ENCODE results near the gene F13A1.

The F13A1 gene

DNA sequence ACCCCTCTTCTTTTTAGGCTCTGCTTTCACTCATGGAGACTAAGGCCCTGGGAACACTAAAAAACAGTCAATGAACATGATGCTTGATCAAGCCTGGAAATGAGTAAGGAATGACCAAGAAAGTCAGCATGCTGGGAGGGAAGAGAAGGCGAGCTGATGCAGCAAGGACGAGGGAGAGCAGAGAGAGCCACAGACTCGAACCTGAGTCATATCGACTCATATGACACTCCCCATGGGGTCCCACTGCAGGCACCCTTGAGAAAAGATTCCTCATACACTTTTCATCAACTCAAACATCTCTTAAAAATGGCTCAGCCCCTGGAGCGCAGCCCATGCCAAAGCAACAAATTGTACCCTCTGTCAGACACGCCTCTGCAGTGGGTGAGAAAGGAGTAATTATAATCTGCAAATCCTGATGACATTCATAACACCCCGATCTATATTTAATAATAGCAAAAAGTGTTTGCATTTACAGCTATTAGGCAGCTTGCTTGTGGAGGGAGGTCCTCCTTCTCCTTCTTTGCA, 127.2 kb downstream of the F13A1 start:
- Histone ChIP-seq H3K27ac (no peak overlapping the region), H3K9me3 (no peaks in the 10 kb centered on the region), H3K27me3 (no peaks in the 10 kb centered on the region), H3K36me3 (no peaks in the 10 kb centered on the region), H3K4me1 (no peaks in the 10 kb centered on the region), H3K4me3 (no peak overlapping the region)
- no peak for DNase-seq
- TF ChIP-seq, protein P1, sequence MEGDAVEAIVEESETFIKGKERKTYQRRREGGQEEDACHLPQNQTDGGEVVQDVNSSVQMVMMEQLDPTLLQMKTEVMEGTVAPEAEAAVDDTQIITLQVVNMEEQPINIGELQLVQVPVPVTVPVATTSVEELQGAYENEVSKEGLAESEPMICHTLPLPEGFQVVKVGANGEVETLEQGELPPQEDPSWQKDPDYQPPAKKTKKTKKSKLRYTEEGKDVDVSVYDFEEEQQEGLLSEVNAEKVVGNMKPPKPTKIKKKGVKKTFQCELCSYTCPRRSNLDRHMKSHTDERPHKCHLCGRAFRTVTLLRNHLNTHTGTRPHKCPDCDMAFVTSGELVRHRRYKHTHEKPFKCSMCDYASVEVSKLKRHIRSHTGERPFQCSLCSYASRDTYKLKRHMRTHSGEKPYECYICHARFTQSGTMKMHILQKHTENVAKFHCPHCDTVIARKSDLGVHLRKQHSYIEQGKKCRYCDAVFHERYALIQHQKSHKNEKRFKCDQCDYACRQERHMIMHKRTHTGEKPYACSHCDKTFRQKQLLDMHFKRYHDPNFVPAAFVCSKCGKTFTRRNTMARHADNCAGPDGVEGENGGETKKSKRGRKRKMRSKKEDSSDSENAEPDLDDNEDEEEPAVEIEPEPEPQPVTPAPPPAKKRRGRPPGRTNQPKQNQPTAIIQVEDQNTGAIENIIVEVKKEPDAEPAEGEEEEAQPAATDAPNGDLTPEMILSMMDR (IDR thresholded peaks at IDR 0.05): no peak
- intact Hi-C loops (cut with DNase I; ENCODE audit: low total_unique reads): no loop called here

DNA sequence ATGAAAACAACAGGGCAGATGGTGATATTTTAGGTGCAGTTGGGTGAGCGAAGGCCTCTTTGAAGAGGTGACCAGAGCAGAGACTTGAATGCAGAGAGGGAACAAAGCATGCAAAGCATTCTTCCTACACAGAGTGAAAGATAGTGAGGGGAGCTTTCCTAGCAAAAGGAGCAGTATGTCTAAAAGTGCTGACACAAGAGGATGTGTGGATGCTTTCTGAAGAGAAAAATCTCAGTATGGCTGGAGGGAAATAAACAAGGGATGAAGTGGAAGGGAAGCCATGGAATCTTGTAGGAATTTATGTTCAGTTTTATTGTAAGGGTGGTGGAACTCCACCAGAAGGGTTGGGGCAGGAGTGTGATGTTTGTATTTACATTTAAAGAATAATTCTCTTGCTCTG, 128.6 kb downstream of the F13A1 start:
- intact Hi-C loops (cut with DNase I; ENCODE audit: low total_unique reads): no loop called here
- TF ChIP-seq, protein P1 (IDR thresholded peaks at IDR 0.05): no peak

DNA sequence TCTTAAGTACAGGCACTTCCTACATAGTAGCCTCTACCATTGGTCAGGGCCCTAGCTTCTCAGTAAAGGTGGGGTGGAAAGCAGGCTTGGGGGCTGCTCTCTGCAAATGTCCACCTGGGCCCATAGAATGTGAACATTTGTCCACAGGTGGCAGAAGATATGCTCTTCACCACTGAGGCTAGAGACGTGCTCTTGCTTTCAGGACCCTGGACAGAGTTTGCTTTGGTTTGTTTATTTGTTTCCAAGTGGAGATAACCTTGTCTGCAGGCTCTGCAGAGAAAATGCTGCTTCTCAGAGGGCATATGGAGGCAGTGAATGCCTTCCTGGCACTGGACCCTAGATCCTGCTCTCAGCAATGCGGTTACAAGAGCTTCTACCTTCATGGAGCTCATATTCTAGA, 129.0 kb downstream of the F13A1 start:
- intact Hi-C loops (cut with DNase I; ENCODE audit: low total_unique reads): no loop called here
- Histone ChIP-seq H3K4me1 (no peaks in the 10 kb centered on the region), H3K27me3 (no peaks in the 10 kb centered on the region), H3K27ac (no peak overlapping the region), H3K4me3 (no peak overlapping the region), H3K36me3 (no peaks in the 10 kb centered on the region), H3K9me3 (no peaks in the 10 kb centered on the region)
- no peak for DNase-seq
- TF ChIP-seq, protein P1 (IDR thresholded peaks at IDR 0.05): no peak

More for the DNA sequence above, 128.6 kb downstream of the F13A1 start:
- no peaks in the 10 kb centered on the region for H3K4me1 ChIP-seq
- no peaks in the 10 kb centered on the region for H3K9me3 ChIP-seq
- H3K36me3 ChIP-seq: no peaks in the 10 kb centered on the region
- no peak for DNase-seq
- no peaks in the 10 kb centered on the region for H3K27me3 ChIP-seq
- no peak overlapping the region for H3K27ac ChIP-seq
- H3K4me3 ChIP-seq: no peak overlapping the region

DNA sequence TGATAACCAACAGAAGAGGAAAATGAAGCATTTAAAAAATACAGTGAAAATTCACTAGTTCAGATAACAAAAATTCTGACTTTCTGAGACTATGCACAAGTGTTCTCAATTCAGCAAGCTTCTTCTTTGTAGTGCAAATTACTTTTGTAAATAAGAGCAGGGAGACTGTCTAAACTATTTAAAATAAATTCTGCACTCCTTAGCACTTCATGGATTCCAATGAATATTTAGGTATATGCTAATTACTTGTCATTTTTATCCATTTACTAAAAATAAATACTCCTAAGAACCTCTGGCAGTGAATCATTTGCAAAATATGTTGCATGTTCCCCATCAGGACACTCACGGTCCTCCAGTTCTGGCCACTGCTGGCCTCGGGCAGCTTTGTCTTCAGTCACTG, 139.8 kb downstream of the F13A1 start:
- intact Hi-C loops (cut with DNase I; ENCODE audit: low total_unique reads): no loop called here
- no peaks in the 10 kb centered on the region for H3K9me3 ChIP-seq
- no peak for DNase-seq
- H3K27me3 ChIP-seq: no peaks in the 10 kb centered on the region
- no peaks in the 10 kb centered on the region for H3K4me1 ChIP-seq
- H3K4me3 ChIP-seq: no peak overlapping the region
- no peaks in the 10 kb centered on the region for H3K36me3 ChIP-seq
- H3K27ac ChIP-seq: no peak overlapping the region
- TF ChIP-seq, protein P1 (IDR thresholded peaks at IDR 0.05): no peak

DNA sequence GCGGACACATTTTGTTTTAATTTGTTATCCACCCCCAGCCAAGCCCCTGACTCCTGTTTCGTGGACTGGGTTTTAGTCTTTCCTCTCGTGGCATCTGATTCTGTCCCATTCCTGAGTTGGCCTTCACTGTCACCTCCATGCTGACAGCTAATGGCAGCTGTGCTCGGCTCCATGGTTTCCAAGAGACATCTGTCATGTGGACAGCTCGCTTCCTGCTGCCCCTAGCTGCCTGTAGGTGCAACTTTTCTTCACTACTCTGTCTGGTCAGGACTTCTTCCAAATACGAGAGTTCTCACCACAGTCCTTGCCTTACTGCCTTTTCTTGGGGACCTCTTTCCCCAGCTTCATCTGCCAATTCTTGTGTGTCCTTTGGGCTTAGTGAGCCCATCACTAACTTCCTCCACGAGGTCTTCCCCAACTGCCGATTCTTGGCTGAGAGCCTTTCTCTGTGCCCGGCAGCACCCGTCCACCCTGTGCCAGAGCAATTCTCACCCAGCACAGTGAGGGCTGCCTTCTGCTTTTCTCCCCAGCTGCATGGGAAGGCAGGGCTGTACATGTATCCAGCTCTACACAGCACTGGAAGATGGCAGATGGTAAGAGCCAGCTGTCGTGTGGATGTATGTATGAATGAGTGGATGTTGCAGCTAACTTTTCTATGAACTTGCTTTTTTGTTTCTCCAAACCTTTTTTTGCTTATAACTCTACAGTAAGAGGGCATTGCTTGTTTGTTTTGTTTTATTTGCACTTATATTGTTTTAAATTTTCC, 140.4 kb downstream of the F13A1 start:
- H3K4me1 ChIP-seq: no peaks in the 10 kb centered on the region
- no peak overlapping the region for H3K4me3 ChIP-seq
- intact Hi-C loops (cut with DNase I; ENCODE audit: low total_unique reads): no loop called here
- no peaks in the 10 kb centered on the region for H3K9me3 ChIP-seq
- TF ChIP-seq, protein P1 (IDR thresholded peaks at IDR 0.05): no peak
- DNase-seq: no peak
- H3K27me3 ChIP-seq: no peaks in the 10 kb centered on the region
- no peaks in the 10 kb centered on the region for H3K36me3 ChIP-seq
- no peak overlapping the region for H3K27ac ChIP-seq

All from tibial artery (tissue), 4 donors.